Measurements from ENCODE around the gene ZFAND6.

DNA sequence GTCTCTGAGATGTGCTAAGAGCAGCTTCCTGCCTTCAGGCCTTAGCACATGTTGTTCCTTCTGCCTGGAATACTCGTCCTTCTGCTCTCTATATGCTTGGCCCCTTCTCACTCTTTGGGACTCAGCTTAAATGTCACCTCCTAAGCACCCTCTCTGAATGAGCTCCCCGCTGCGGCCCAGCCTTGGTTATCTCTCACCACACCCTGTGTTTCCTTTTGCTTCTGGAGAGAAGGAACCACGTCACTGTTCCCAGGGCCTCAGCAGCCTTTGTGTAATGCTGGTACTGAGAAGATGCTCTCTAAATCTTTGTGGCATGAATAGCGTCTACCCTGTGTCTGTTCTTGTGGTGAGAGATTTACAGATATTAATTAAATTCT is 95.5 kb downstream of the ZFAND6 start:
- TF ChIP-seq CTCF (conservative IDR thresholded peaks at IDR 0.05; ENCODE audit: low read length) (no peak), EZH2phosphoT487 (IDR thresholded peaks at IDR 0.05; ENCODE audit: borderline replicate concordance) (no peak)
